ENCODE results near the gene SCGB2B2.
"Not testable (repeated sequence)": the region's sequence is repeated elsewhere in the genome, so short reads cannot be mapped to it uniquely, and the experiment has no call there.

SCGB2B2 gene

DNA sequence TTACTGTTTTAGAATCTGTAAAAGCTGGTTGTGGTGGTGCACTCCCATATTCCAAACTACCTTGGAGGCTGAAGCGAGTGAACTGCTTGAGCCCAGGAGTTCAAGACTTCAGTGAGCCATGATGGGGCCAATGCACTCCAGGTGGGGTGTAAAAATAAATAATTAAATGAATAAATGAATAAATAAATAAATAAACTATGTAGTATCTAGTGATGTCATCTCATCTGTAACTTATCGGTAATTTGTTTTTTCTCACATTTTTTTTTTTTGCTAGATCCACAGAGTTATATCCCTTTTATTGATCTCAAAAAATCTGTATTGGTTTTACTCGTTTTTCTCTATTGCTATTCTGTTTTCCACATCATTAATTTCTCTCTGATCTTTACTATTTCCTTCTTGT, 5.0 kb downstream of the SCGB2B2 start:
- in situ Hi-C loops (cut with MboI; ENCODE audit: low sequenced_read_pairs) = no loop called here

DNA sequence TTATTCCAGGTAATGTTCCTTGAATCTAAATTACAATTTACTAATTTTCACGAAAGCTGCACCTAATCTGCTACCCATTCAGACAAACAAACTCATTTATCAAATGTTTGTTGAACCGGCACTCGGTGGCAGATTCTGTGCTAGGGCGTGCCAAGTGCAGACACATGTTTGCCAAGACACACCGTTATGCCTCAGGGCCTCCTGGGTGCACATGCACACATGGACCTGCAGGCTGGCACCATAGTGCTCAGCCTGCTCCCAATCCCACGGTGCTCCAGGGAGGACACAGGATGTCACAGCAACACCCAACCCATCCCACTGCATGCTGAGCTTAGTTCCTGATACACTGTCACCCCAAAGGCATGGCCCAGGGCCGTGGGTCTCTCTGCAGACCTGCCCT, 7.7 kb downstream of the SCGB2B2 start:
- in situ Hi-C loops (cut with MboI; ENCODE audit: low sequenced_read_pairs) = no loop called here

DNA sequence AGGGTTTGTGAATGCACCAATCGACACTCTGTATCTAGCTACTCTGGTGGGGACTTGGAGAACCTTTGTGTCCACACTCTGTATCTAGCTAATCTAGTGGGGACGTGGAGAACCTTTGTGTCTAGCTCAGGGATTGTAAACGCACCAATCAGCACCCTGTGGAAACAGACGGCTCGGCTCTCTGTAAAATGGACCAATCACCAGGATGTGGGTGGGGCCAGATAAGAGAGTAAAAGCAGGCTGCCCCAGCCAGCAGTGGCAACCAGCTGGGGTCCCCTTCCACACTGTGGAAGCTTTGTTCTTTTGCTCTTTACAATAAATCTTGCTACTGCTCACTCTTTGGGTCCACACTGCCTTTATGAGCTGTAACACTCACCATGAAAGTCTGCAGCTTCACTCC, 8.3 kb downstream of the SCGB2B2 start:
- in situ Hi-C loops (cut with MboI; ENCODE audit: low sequenced_read_pairs) = not testable (repeated sequence)

DNA sequence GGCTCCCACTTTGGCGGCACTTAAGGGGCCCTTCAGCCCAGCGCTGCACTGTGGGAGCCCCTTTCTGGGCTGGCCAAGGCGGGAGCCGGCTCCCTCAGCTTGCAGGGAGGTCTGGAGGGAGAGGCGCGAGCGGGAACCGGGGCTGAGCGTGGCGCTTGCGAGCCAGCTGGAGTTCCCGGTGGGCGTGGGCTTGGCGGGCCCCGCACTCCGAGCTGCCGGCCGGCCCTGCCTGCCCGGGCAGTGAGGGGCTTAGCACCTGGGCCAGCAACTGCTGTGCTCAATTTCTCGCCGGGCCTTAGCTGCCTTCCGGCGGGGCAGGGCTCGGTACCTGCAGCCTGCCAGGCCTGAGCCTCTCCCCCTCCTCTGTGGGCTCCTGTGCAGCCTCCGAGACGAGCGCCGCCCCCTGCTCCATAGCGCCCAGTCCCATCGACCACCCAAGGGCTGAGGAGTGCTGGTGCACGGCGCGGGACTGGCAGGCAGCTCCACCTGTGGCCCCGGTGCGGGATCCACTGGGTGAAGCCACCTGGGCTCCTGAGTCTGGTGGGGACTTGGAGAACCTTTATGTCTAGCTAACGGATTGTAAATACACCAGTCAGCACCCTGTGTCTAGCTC, 8.8 kb downstream of the SCGB2B2 start:
- in situ Hi-C loops (cut with MboI; ENCODE audit: low sequenced_read_pairs) = not testable (repeated sequence)

DNA sequence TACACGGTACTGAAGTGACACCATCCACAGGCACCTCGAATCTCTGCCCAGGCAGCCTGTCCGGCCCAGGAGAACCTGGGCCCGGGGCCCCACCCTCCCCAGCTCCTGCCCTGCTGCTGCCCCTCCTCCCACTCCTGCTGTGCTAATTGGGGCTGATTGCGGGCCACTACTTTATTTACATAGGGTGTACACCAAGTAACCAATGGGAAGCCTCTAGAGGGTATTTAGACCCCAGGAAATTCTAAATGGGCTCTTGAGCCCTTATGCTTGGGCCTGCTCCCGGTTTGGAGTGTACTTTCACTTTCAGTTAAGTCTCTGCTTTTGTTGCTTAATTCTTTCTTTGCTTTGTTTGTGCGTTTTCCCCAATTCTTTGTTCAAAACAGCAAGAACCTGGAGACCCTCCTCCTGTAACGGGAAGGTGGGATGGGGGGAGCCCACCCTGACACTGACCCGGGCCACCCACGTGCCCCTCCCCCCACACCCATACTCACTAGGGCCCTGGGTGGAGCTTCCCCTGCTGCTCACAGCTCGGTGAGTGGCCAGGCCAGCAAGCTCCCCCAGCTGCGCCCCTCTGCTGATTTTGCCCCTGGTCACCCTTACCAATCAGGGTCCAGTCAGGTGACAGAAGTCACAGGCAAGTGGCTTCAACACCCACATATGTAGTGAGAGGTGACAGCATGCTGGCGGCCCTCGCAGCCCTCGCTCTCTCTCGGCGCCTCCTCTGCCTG, 9.4 kb downstream of the SCGB2B2 start:
- in situ Hi-C loops (cut with MboI; ENCODE audit: low sequenced_read_pairs) = no loop called here

DNA sequence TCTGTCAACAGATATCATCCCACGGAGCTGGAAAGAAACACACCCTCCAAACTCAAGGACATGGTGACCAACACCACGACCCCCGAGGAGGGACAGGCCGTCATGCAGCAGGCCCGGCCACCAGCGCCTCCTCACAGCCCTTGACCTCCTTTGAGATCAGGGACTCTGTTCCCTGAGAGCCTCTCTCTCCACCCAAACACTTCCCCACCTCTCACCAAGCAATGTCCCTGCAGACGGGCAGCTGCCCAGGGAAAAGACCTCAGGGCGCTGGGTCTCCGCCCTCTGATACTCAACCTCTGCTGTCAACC, 10.0 kb downstream of the SCGB2B2 start:
- in situ Hi-C loops (cut with MboI; ENCODE audit: low sequenced_read_pairs) = no loop called here

DNA sequence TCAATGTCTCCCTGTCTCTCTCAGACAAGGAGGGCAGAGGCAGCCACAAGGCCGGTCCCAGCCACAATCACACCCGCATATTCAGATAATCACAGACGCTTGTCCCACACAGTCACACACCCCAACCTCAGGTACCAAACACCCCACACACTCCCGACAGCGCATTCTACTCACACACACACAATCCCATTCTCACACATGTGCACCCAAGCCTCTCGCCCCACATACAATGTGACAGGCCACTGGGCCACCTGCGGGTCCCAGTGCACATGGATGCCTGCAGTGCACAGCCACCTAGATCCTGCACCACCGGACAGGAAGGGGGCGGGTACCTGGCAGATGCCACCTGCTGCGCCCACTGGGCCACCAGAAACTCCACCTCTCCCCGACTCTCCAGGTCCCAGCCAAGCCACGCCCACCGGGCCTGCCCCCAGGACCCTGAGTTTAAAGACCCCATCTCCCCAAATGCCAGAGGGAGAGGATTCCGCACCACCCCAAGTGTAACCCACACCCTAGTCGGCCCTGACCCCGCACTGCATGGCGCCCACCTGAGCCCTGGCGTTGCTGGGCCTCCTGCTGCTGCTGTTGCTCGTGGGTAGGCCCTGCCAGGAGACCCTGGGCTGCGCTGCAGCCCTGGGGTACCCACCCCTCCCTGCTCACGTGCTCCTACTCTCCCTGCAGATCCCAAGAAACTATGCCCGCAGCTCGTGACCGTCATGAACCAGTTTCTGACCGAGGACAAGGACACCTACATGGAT, 10.6 kb downstream of the SCGB2B2 start:
- in situ Hi-C loops (cut with MboI; ENCODE audit: low sequenced_read_pairs) = no loop called here

DNA sequence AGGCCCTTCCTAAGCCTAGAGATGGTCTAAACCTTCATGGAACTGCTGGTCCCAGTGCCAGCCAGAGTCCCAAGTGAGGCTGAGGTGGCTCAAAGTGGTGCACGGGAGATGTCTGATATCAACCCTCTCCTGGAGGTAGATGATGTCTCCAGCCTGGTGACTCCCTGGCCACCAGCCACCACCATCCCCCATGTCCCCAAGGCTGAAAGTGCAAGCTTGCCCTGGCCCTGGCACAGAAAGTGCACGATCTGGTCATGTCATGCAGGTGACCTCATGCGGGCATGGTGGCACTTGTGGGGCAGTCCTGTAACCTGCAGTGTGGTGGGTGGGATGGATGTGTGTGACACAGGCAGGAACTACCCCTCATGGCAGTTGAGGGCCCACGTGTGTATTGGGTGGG, 11.7 kb downstream of the SCGB2B2 start:
- in situ Hi-C loops (cut with MboI; ENCODE audit: low sequenced_read_pairs) = not testable (repeated sequence)

DNA sequence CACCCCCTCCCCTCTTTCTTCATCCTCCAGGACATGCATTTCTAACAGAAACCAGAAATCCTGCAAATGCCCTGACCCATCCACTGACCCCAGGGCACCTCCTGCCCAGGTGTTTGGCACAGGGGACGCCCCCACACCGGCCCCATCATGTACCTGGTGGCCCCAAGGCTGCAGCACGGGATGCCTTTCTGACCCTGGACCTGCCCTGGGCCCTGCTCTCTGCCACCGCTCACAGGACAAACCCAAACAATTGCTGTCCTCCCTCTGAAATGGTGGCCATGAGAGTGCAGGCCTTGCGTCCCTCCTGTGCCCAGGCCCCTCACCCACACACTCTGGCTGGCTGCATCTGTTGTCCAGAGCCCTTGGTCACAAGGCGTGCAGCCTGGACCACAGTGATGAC, 12.1 kb downstream of the SCGB2B2 start:
- in situ Hi-C loops (cut with MboI; ENCODE audit: low sequenced_read_pairs) = no loop called here

DNA sequence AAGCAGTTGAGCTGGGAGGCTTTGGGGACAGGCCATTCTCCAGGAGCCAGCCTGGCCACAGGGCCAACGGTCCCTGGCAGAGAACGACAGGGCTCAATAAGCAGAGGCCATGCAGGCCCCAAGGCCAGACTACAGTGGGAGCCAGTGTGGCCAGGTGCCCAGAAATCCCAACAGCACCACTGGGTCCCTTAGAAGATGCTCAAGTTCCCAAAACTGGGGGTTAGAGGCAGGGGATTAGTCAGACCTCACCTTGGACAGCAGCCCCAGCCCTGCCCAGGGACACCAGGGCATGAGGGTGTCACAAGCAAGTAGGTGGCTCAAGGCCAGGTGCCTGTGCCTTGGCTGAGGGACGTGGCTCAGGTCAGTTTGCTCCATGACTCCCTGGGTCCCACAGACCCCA, 12.8 kb downstream of the SCGB2B2 start:
- in situ Hi-C loops (cut with MboI; ENCODE audit: low sequenced_read_pairs) = no loop called here

DNA sequence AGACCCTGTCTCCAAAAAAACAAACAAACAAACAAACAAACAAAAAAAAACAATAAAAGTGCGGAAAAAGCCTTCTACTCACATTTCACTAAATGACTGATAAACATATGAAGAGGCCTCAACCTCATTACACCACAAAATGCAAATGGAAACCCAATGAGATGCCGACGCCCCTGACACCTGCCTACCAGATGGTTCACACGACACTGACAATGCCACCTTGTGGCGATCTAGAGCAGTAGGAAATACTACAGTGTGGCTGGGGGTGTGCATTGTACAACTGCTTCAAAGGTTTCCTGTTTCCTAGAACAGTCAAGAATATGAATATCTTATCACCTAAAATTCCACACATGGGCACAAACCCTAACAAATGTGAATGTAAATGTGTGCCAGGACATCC, 14.0 kb downstream of the SCGB2B2 start:
- in situ Hi-C loops (cut with MboI; ENCODE audit: low sequenced_read_pairs) = no loop called here

DNA sequence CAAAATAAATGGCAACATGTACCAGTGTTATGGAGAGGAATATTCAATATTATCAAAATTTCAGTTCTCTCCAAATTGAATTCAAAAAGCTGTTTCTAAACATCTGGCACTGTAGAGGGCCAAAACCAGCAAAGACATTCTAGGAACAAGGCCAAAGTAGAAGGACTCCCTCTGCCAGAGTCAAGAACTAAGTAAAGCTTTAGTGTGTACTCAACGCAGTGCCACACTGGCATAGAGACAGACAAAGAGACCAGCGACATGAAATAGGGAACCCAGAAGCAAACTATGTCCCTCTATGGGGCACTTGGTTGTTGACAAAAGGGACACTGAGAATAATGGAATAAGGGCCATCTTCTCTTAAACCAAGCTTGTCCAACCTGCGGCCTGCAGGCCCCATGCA, 15.6 kb downstream of the SCGB2B2 start:
- in situ Hi-C loops (cut with MboI; ENCODE audit: low sequenced_read_pairs) = no loop called here

DNA sequence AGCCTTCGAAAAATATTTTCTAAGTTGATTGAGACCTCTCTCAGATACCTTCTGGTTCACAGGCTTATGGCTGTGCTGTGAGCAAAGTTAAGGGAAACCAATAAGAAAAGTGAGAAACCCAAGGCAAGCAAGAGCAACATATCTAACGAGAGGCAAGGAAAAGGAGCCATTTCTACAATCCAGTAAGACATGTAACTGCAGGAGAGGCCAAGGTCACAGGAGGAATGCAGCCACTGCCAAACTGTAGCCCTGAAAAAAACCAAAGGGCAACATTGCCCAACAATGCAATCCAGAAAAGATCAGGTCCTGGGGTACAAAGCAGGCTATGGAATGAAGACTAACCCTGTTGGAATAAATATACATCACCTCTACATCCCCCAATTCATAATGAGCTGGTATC, 21.3 kb downstream of the SCGB2B2 start:
- in situ Hi-C loops (cut with MboI; ENCODE audit: low sequenced_read_pairs) = no loop called here

DNA sequence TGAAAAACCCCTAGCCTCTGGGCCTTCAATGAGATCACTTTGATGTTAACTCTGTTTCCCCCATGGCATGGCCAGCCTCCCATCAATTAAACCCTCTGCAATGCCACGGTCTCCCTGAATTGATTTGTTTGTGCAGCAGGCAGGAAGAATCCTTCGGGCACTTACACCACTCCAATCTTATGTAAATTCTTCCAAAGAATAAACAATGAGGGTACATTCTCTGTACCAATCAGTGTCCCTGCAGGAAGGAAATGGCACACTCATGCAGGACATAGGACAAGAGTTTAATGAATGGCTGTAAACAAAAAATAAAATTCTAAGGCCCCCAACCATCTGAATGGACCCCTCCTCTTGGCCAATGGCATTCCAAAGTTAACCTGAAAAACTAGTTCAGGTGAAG, 22.2 kb downstream of the SCGB2B2 start:
- in situ Hi-C loops (cut with MboI; ENCODE audit: low sequenced_read_pairs) = no loop called here

DNA sequence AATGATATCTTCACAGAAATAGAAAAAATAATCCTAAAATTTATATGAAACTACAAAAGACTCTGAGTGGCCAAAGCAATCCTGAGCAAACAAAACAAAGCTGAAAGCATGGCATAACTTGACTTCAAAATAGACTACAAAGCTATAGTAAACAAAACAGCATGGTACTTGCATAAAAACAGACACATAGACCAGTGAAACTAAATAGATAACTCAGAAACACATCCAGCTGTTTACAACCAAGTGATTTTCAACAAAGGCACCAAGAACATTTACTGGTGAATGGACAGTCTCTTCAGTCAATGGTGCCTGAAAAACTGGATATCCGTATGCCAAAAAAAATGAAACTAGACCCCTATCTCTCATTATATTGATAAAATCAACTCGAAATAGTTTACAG, 25.2 kb downstream of the SCGB2B2 start:
- in situ Hi-C loops (cut with MboI; ENCODE audit: low sequenced_read_pairs) = no loop called here

DNA sequence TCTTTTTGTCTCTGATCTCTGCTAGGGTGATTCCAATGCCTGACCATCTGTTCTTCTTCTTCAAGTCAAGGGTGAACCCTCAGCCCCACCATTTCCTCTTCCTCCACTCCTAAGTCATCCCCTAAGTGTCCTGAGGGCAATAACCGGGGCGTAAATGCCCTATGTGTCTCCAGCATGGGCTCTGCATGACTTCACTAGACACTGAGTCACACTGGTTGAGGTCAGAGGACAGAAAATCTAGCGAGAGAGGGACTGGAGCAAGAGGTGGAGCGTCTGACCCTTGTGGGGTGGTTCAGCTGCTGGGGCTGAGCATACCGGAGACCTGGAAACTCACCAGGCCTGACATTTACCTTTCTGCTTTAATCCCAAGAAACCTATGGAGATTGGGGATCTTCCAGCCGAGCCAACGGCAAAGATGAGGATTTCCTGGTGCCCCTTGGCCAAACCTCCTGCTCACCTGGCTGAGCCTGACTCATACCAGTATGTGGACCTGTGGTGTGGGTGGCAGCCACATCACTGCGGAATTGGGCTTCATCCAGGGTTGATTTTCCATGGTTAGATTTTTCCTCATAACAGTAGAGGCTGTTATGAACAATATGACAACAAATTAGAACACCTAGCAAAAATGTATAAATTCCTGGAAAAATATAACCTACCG, 26.9 kb downstream of the SCGB2B2 start:
- in situ Hi-C loops (cut with MboI; ENCODE audit: low sequenced_read_pairs) = no loop called here

DNA sequence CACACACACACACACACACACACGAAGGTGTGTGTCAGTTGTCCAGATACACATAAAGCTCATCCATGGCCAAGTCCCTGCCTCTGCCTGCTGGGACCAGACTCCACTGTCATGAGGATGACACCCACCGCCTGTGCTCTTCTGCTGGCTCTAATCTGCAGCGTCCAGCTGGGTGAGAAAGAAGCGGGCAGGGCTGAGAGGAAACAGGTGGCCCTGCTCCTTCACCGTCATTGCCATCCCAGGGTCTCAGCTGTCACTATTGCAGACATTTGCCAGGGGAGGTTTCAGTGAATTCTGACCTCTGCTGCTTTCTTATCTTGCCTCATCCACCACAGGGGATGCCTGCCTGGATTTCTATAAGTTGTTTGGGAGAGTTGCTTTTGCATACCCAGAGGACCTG, 31.4 kb downstream of the SCGB2B2 start:
- in situ Hi-C loops (cut with MboI; ENCODE audit: low sequenced_read_pairs) = no loop called here

DNA sequence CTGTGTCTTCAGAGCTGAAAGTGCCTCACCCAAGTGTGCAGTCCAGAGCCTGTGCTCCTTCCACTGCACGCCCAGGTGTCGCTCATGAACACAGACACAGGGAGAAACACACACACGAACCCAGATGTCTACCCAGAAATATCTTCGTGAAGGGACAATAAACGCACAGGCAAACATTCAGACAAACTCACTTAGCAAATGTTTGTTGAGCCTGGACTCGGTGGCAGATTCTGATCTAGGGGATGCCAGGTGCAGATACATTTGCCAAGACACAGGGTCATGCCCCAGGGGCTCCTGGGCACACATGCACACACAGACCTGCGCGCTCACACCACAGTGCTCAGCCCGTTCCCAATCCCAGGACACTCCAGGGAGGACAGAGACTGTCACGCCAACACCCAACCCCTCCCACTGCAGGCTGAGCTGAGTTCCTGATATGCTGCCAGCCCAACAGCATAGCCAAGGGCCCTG, 31.9 kb downstream of the SCGB2B2 start:
- in situ Hi-C loops (cut with MboI; ENCODE audit: low sequenced_read_pairs) = no loop called here

DNA sequence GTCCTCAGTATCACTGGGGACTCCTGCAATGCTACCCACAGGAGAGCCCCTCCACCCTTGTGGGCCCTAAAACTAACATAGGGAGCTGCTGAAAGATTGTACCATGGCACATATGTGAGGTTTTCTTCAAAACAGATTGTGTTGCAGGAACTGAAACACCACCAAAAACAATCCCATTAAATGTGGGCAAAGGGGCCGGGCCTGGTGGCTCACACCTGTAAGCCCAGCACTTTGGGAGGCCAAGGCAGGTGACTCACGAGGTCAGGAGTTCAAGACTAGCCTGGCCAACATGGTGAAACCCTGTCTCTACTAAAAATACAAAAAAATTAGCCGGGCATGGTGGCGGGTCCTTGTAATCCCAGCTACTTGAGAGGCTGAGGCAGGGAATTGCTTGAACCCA, 34.7 kb downstream of the SCGB2B2 start:
- in situ Hi-C loops (cut with MboI; ENCODE audit: low sequenced_read_pairs) = no loop called here

DNA sequence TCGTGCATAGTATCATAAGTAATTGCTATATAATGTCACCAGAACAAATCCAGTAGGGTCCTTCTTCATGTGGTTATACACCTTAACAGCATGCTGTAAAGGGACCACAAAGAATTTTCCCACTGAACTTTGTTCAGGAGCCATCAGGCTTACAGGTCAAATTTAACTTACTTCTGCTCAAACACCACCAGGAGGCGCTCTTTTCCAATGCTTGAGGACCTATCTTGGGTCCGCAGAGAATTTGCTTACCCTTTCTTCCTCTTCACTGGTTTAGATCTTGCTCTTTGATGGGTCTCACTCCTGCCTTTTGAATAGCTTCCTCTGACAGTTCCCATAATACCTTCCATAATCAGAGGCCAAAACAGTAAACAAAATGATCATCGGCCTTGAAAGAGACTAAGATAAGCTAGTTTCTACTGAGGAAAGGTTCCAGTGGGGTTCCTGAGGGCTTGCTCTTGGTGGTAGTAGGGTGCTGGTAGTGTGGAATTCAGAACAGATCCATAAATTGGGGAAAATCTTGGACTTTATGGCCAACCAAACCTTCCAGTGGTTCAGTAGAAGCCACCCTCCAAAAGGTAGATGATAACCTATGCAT, 37.4 kb downstream of the SCGB2B2 start:
- in situ Hi-C loops (cut with MboI; ENCODE audit: low sequenced_read_pairs) = no loop called here

DNA sequence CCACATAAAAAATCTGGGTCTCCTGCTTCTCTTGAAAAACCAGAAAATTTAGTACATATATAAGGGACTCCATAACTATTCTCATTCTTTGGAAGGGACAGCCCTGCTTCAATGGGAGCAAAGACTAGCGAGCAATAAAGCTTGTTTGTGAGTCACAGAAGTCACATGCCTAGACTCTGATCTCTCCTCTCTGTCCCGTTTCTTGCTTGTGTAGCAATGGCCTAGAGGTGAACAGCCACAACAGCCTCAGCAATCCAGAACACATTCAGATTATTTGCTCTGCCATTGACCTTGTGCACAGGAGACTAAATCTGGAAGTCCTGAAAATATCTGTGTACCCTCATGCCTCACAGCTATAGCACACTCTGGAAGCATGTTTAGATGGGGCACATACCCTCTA, 43.2 kb downstream of the SCGB2B2 start:
- in situ Hi-C loops (cut with MboI; ENCODE audit: low sequenced_read_pairs) = no loop called here
